Measurements from ENCODE around the gene SSTR3. TPM values are rescaled to one million over a fixed set of nuclear protein-coding genes. Genes with fewer than 3 reads are reported as not detected.

The SSTR3 gene
- total and polyA plus RNA-seq, 2 experiments from 2014 or later, result 0.06 TPM; not detected in 1

- no peaks in the 10 kb centered on the region for H3K9me3 ChIP-seq (ENCODE audit: low read depth)
- H3K36me3 ChIP-seq, result no peaks in the 10 kb centered on the region
- TF ChIP-seq, protein P1, sequence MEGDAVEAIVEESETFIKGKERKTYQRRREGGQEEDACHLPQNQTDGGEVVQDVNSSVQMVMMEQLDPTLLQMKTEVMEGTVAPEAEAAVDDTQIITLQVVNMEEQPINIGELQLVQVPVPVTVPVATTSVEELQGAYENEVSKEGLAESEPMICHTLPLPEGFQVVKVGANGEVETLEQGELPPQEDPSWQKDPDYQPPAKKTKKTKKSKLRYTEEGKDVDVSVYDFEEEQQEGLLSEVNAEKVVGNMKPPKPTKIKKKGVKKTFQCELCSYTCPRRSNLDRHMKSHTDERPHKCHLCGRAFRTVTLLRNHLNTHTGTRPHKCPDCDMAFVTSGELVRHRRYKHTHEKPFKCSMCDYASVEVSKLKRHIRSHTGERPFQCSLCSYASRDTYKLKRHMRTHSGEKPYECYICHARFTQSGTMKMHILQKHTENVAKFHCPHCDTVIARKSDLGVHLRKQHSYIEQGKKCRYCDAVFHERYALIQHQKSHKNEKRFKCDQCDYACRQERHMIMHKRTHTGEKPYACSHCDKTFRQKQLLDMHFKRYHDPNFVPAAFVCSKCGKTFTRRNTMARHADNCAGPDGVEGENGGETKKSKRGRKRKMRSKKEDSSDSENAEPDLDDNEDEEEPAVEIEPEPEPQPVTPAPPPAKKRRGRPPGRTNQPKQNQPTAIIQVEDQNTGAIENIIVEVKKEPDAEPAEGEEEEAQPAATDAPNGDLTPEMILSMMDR (IDR thresholded peaks at IDR 0.05; ENCODE audit: low read depth, low read length), result no peak
- no peak overlapping the region for H3K4me3 ChIP-seq
- H3K27ac ChIP-seq, result no peak overlapping the region
- no peak for DNase-seq (ENCODE audit: low read depth in 1 of 2, low spot score in 1 of 2)
- peaks cover 6% of the 10 kb centered on the region for H3K4me1 ChIP-seq (ENCODE audit: low read depth)
- no peaks in the 10 kb centered on the region for H3K27me3 ChIP-seq
These were observed 6.1 kb upstream of the SSTR3 start for GRCh38 chr22:37218399-37218770.

- no peak for DNase-seq (ENCODE audit: low read depth in 1 of 2, low spot score in 1 of 2)
- Histone ChIP-seq H3K9me3 (ENCODE audit: low read depth) (no peaks in the 10 kb centered on the region), H3K27me3 (no peaks in the 10 kb centered on the region), H3K36me3 (no peaks in the 10 kb centered on the region), H3K4me1 (ENCODE audit: low read depth) (peaks cover 13% of the 10 kb centered on the region), H3K27ac (no peak overlapping the region), H3K4me3 (no peak overlapping the region)
- TF ChIP-seq, protein P1 (IDR thresholded peaks at IDR 0.05; ENCODE audit: low read depth, low read length), result no peak
These were observed 3.6 kb upstream of the SSTR3 start for GRCh38 chr22:37215890-37216289.

- Histone ChIP-seq H3K27me3 (no peaks in the 10 kb centered on the region), H3K27ac (no peak overlapping the region), H3K36me3 (no peaks in the 10 kb centered on the region), H3K9me3 (ENCODE audit: low read depth) (no peaks in the 10 kb centered on the region), H3K4me3 (no peak overlapping the region), H3K4me1 (ENCODE audit: low read depth) (peaks cover 20% of the 10 kb centered on the region)
- peak in 1 of 2 donors; percentile 16 for DNase-seq (ENCODE audit: low read depth in 1 of 2, low spot score in 1 of 2)
- TF ChIP-seq, protein P1 (IDR thresholded peaks at IDR 0.05; ENCODE audit: low read depth, low read length), result no peak
These were observed 2.4 kb upstream of the SSTR3 start for GRCh38 chr22:37214731-37215030.

DNA sequence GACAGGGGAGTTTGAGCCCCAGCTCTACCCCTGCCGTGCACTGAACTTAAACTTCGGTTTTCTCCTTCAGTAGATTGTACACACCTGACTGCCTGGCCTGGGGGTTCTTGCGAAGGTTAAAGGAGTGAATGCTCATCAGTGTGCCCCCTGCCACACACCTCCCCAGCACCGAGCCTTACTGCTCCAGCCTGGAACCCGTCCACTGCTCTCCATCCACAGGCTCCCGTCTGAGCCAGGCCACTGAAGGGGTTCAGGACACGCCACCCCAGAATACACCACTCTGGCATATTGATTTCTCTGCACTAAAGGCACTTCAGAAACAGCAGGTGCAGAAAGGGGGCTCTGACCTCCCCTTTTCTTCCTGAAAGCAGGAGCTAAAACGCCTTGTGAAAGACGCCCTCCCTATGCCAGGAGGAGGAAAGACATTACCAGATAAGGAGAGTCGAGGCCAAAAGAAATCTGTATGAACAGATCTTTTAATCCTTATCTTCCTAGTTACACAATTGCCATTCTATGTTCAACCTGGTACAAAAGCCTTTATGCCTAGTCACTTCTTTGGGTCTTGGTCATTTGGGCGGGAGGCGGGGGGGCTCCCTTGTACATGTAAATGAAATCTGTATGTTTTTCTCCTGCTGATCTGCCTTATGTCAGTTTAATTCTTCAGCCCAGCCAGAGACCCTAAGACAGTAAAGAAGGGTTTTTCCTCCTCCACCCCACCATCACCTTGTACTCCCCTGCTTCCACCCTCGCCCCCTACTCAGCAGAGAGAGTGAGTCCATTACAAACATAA is 1.9 kb upstream of the SSTR3 start:
- TF ChIP-seq, protein P1 (IDR thresholded peaks at IDR 0.05; ENCODE audit: low read depth, low read length), result no peak
- Histone ChIP-seq H3K4me3 (no peak overlapping the region), H3K4me1 (ENCODE audit: low read depth) (peaks cover 20% of the 10 kb centered on the region), H3K27me3 (no peaks in the 10 kb centered on the region), H3K9me3 (ENCODE audit: low read depth) (no peaks in the 10 kb centered on the region), H3K27ac (no peak overlapping the region), H3K36me3 (no peaks in the 10 kb centered on the region)
- DNase-seq (ENCODE audit: low read depth in 1 of 2, low spot score in 1 of 2), result no peak

DNA sequence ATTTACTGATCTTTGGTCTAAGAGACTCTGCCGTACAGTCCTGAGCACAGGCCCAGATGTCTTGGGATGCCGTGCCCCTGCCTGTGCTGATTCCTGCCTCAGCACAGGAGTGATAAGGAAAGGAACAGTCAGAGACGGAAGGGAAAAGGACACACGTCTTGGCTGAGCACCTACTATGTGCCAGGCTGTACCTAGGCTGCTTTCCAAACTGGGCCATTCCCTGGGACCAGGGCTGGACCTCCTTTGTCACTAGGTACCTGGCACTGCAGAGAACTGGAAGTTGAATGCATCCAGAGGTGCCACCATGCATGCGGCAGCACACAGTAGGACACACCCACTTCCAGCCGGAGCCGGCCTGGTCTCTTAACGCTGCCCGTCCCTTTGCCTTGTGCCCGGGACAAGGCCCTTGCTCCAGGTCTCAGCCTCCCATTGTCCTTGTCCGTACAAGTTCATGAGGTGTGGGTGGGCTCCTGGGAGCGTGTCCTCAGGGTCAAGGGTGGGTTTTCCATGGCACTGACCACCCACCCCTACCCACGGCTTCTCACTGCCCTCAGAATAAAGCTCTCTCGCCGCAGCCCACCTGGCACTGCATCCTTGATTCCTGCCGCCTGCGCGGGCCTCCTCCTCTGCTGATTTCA is 1.1 kb upstream of the SSTR3 start:
- no peak overlapping the region for H3K27ac ChIP-seq
- no peaks in the 10 kb centered on the region for H3K9me3 ChIP-seq (ENCODE audit: low read depth)
- no peak overlapping the region for H3K4me3 ChIP-seq
- TF ChIP-seq, protein P1 (IDR thresholded peaks at IDR 0.05; ENCODE audit: low read depth, low read length), result no peak
- no peaks in the 10 kb centered on the region for H3K36me3 ChIP-seq
- no peak for DNase-seq (ENCODE audit: low read depth in 1 of 2, low spot score in 1 of 2)
- no peaks in the 10 kb centered on the region for H3K27me3 ChIP-seq
- peaks cover 20% of the 10 kb centered on the region for H3K4me1 ChIP-seq (ENCODE audit: low read depth)

Data from cardiac muscle cell (in vitro differentiated cells and primary cell).